Measurements from ENCODE around the gene MOB4.
"Not testable (repeated sequence)": the region's sequence is repeated elsewhere in the genome, so short reads cannot be mapped to it uniquely, and the experiment has no call there.

MOB4 gene

GRCh38 chr2:197515739-197516392 lies at the start of gene MOB4:
Gene MOB4, plus strand, starts transcription at chr2:197516066. Its CDS starts 21 bp downstream, at chr2:197516087.
- peak; percentile 97 for DNase-seq

GRCh38 chr2:197472166-197472565 lies 43.7 kb upstream of the MOB4 start:
- DNase-seq: no peak

GRCh38 chr2:197477797-197478196 lies 38.1 kb upstream of the MOB4 start:
- DNase-seq: no peak

GRCh38 chr2:197480165-197481036 lies 35.5 kb upstream of the MOB4 start:
- DNase-seq: no peak

- not testable (repeated sequence) for DNase-seq
Observed at GRCh38 chr2:197484248-197484647, 31.6 kb upstream of the MOB4 start.

- no peak for DNase-seq
Observed at GRCh38 chr2:197486175-197486574, 29.7 kb upstream of the MOB4 start.

GRCh38 chr2:197487385-197487784 lies 28.5 kb upstream of the MOB4 start:
- no peak for DNase-seq

- DNase-seq: no peak
Observed at GRCh38 chr2:197495433-197496134, 20.3 kb upstream of the MOB4 start.

- no peak for DNase-seq
Observed at GRCh38 chr2:197496695-197497094, 19.2 kb upstream of the MOB4 start.

GRCh38 chr2:197497326-197497725 lies 18.5 kb upstream of the MOB4 start:
- DNase-seq: no peak

GRCh38 chr2:197498235-197498936 lies 17.5 kb upstream of the MOB4 start:
- DNase-seq: no peak

GRCh38 chr2:197498937-197499593 lies 16.8 kb upstream of the MOB4 start:
- peak; percentile 58 for DNase-seq

GRCh38 chr2:197499594-197500502 lies 16.0 kb upstream of the MOB4 start, which contains the start of the genes HSPD1 and HSPE1:
Gene HSPD1, minus strand, starts transcription at chr2:197499840. Its CDS starts 992 bp downstream, at chr2:197498848.
Gene HSPE1, plus strand, starts transcription at chr2:197500379. Its CDS starts 58 bp downstream, at chr2:197500437.
- DNase-seq: peak; percentile 100

- DNase-seq: peak; percentile 61
Observed at GRCh38 chr2:197500503-197501131, 15.2 kb upstream of the MOB4 start.

- DNase-seq: no peak
Observed at GRCh38 chr2:197502201-197502600, 13.7 kb upstream of the MOB4 start.

GRCh38 chr2:197502685-197503084 lies 13.2 kb upstream of the MOB4 start:
- DNase-seq: no peak

- no peak for DNase-seq
Observed at GRCh38 chr2:197504000-197504399, 11.9 kb upstream of the MOB4 start.

- no peak for DNase-seq
Observed at GRCh38 chr2:197504512-197504911, 11.4 kb upstream of the MOB4 start.

- DNase-seq: no peak
Observed at GRCh38 chr2:197506658-197507057, 9.2 kb upstream of the MOB4 start.

GRCh38 chr2:197513915-197514314 lies 2.0 kb upstream of the MOB4 start:
- no peak for DNase-seq

Data from midbrain (tissue), 1 donor.